Subcutaneous adipose tissue (tissue), 4 donors: ENCODE results near the gene PARVB. TPM values are rescaled to one million over a fixed set of nuclear protein-coding genes. Genes with fewer than 3 reads are reported as not detected.

Experiments used
- total RNA-seq, 4 donors: library from RNA; depleted of rRNA; stranded (reverse); fragments of >200 nt; gene quantifications; one replicate each; pipeline ENCODE4 v1.1.0, GENCODE V29; 2016
- TF ChIP-seq, protein P1 (sequence below): fragments of 450-650 bp; IDR thresholded peaks from one replicate; pipeline ENCODE4 v1.5.1; 2016; ENCODE audit warnings: low read depth, mild to moderate bottlenecking, control low read depth, antibody characterized with exemption, moderate library complexity

PARVB gene
- total RNA-seq, 4 donors from 2014 or later, result 47.8 to 175 (median 52.8) TPM

DNA sequence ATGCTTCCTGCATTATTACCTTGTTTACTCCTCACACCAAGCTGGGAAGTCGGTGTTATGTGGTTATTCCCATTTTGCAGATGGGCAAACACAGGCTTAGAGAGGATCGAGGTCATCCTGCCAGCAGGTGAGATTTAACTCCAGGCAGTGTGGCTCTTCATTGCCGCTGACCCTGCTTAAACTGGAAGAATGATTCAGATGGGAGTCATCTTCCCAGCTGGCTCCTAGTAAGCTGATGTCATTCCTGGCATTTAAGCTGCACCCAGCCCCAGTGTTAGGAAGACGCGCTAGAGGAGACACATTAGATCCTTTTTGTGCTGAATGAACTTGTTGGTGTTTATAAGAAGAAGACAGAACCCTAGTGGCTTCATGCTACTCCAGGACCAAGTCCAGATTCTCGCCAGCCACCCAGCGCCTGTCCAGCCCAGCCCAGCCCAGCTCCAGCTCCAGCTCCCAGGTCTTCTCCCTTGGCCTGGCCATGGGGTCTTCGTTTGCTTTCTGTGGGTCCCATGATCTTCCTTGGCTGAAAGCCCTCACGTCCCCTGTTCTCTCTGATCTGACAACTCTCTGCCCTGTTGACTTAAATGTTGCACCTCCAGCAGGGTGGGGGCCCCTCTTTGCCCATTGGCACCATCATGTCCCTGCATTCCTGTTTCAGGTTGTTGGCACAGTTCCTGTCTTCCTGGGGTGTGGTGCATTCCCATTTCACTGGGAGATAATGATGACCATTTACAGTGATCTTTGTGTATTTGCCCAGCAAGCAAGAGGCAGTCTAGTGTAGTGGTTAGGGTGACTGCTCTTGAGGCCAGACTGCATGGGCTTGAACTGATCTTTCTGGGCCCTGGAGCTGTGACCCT is 13.6 kb downstream of the PARVB start:
- TF ChIP-seq, protein P1, sequence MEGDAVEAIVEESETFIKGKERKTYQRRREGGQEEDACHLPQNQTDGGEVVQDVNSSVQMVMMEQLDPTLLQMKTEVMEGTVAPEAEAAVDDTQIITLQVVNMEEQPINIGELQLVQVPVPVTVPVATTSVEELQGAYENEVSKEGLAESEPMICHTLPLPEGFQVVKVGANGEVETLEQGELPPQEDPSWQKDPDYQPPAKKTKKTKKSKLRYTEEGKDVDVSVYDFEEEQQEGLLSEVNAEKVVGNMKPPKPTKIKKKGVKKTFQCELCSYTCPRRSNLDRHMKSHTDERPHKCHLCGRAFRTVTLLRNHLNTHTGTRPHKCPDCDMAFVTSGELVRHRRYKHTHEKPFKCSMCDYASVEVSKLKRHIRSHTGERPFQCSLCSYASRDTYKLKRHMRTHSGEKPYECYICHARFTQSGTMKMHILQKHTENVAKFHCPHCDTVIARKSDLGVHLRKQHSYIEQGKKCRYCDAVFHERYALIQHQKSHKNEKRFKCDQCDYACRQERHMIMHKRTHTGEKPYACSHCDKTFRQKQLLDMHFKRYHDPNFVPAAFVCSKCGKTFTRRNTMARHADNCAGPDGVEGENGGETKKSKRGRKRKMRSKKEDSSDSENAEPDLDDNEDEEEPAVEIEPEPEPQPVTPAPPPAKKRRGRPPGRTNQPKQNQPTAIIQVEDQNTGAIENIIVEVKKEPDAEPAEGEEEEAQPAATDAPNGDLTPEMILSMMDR, result no peak

- TF ChIP-seq, protein P1, result no peak
These were observed 15.6 kb downstream of the PARVB start for GRCh38 chr22:44039566-44040171.

GRCh38 chr22:44042249-44043218 is 18.4 kb downstream of the PARVB start:
- TF ChIP-seq, protein P1, result no peak

GRCh38 chr22:44045145-44045544 is 21.0 kb downstream of the PARVB start:
- TF ChIP-seq, protein P1, result no peak

DNA sequence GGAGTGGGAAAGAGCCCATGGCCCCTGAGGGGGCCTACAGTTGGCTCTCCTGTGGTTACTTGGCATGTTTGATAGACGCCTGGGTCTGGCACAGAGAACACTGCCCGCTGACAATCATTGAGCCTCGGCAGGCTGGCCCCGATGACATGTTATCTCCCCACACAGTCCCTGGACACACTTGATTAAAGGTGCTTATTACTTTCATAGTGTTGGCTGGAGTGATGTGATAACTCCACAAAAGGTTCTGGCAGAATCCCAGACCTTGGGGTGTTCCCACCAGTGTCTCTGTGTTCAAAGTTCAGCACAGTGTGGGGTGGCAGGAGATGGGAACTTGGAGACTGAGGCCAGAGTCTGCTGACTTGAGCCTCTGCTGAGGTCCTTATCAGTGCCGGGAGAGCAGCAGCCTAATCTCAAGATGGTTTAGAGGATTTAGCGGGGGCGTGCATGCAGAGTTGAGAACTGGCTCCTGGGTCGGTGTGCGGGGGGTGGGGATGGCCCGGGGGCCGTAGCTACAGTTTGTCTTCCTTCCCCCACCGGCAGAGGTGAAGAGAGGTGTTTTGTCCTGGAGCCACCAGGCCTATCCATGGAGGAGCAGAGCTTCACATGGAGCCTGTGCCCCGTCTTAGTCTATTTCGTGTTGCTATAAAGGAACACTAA is 22.5 kb downstream of the PARVB start:
- TF ChIP-seq, protein P1, result no peak

DNA sequence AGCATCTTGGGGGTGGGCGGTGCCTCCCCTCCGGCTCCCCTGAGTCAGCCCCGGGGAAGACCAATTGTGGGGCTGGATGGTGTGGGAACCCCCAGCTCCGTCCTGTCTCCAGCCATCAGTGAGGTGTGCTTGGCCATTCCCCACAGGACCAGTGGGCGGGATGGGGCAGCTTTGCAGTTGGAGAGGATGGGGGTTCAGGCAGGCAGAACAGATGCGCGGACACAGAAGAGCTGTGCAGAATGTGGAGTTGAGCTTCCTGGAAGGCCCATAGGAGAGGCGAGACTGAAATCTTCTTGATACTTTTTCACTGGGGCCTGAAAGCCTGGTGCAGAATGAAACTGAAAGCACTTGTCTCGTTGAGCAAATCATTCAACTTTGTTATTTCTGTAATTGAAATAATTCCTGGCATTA is 23.8 kb downstream of the PARVB start:
- TF ChIP-seq, protein P1, result no peak
